ENCODE measurements around the gene CNPPD1.

GRCh38 chr2:219174146-219174545, 2.6 kb downstream of the CNPPD1 start:
- TF ChIP-seq MAFK (IDR thresholded peaks at IDR 0.05; ENCODE audit: partially characterized antibody), result no peak
- no peak for TF ChIP-seq CTCF (IDR thresholded peaks at IDR 0.05)
- no peak for TF ChIP-seq EHF (CRISPR knock-in tag; IDR thresholded peaks at IDR 0.05)
- no peak for TF ChIP-seq PHF8 (IDR thresholded peaks at IDR 0.05; ENCODE audit: borderline replicate concordance, low read depth)
- no peak for TF ChIP-seq REST (IDR thresholded peaks at IDR 0.05)
- no peak for TF ChIP-seq POLR2A (IDR thresholded peaks at IDR 0.05; ENCODE audit: low read length)
- TF ChIP-seq RCOR1 (IDR thresholded peaks at IDR 0.05; ENCODE audit: low read depth, low read length), result no peak
- TF ChIP-seq USF2 (IDR thresholded peaks at IDR 0.05), result no peak
- TF ChIP-seq FOXS1 (CRISPR knock-in tag; IDR thresholded peaks at IDR 0.05), result no peak
- TF ChIP-seq PBX3 (IDR thresholded peaks at IDR 0.05), result no peak
- TF ChIP-seq KDM1A (IDR thresholded peaks at IDR 0.05; ENCODE audit: low read depth), result no peak
- no peak for TF ChIP-seq FOSL2 (IDR thresholded peaks at IDR 0.05)
- no peak for TF ChIP-seq FOSL2 (CRISPR knock-in tag; IDR thresholded peaks at IDR 0.05)
- no peak for TF ChIP-seq HDAC2 (IDR thresholded peaks at IDR 0.05)
